Body of pancreas (tissue), 4 donors: Measurements from ENCODE around the gene TMEM106C.

Experiments used
- CTCF ChIP-seq, 7 experiments: fragments of 450-650 bp in 4 of 7; fragments of 200-600 bp in 3 of 7; sonication (generic) in 3 of 7; IDR thresholded peaks; one replicate each; pipeline ENCODE4 v1.5.1; 2016 to 2019; ENCODE audit warnings: antibody characterized with exemption in 7 of 7
- POLR2A ChIP-seq, 3 donors: fragments of 450-650 bp; IDR thresholded peaks; one replicate each; pipeline ENCODE4 v1.6.1; 2016; ENCODE audit warnings: antibody characterized with exemption in 3 of 3, mild to moderate bottlenecking in 2 of 3

- TF ChIP-seq CTCF (IDR thresholded peaks at IDR 0.05) (no peak), POLR2A (IDR thresholded peaks at IDR 0.05) (no peak)
Measured at GRCh38 chr12:47939009-47939601, 24.3 kb upstream of the TMEM106C start.
